ENCODE results near the gene PTCD3. TPM values are rescaled to one million over a fixed set of nuclear protein-coding genes. Genes with fewer than 3 reads are reported as not detected.

PTCD3 gene
- polyA plus RNA-seq, 1 of the 3 experiments (the other 2 are of a cell fraction), result 44.5 TPM

DNA sequence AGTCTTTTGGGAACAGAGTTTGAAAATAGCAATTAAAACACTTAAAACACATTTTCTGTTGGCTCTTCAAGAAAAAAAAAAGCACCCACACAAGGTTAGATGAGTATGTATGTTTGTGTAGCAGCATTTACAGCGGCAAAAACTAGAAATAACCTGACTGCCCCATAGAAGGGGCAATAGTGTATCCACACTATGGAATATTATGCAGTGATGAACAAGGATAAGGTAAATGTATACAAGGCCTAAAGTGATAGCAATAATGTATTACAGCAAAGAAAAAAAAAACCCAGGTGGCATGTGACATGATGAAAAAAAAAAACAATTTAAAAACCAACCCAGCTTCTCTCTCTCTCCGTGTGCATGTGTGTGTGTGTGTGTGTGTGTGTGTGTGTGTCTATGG, 35.2 kb upstream of the PTCD3 start:
- Histone ChIP-seq H3K27ac (ENCODE audit: low read depth in 2 of 2, low read length in 1 of 2) (no peak overlapping the region), H2AFZ (ENCODE audit: low read depth) (no peak overlapping the region), H3K4me1 (ENCODE audit: control insufficient read depth in 1 of 2, insufficient read depth in 2 of 2, low read depth in 1 of 2, low read length in 1 of 2) (peaks cover 0 to 32% of the 10 kb centered on the region in 2 experiments; a peak in 2 of 4 replicates), H3K4me2 (no peak overlapping the region), H3F3A (replicated peaks; ENCODE audit: insufficient read depth) (peaks cover 4% of the 10 kb centered on the region), H3K79me2 (ENCODE audit: insufficient read depth) (no peaks in the 10 kb centered on the region), H3K9ac (no peak overlapping the region), H3K4me3 (ENCODE audit: low read depth in 2 of 2, low read length in 1 of 2) (no peak overlapping the region), H3K9me2 (no peaks in the 10 kb centered on the region), H4K20me1 (ENCODE audit: insufficient read depth) (no peaks in the 10 kb centered on the region), H3K27me3 (ENCODE audit: insufficient read depth) (no peaks in the 10 kb centered on the region), H3K36me3 (replicated peaks in 1 of 2; ENCODE audit: control insufficient read depth in 1 of 2, insufficient read depth in 2 of 2, low read length in 1 of 2) (peaks cover 52 to 58% of the 10 kb centered on the region in 2 experiments), H3K9me3 (no peaks in the 10 kb centered on the region)
- DNase-seq, result no peak
- TF ChIP-seq FOXJ3 (CRISPR knock-in tag; IDR thresholded peaks at IDR 0.05), result no peak
- TF ChIP-seq, protein P1, sequence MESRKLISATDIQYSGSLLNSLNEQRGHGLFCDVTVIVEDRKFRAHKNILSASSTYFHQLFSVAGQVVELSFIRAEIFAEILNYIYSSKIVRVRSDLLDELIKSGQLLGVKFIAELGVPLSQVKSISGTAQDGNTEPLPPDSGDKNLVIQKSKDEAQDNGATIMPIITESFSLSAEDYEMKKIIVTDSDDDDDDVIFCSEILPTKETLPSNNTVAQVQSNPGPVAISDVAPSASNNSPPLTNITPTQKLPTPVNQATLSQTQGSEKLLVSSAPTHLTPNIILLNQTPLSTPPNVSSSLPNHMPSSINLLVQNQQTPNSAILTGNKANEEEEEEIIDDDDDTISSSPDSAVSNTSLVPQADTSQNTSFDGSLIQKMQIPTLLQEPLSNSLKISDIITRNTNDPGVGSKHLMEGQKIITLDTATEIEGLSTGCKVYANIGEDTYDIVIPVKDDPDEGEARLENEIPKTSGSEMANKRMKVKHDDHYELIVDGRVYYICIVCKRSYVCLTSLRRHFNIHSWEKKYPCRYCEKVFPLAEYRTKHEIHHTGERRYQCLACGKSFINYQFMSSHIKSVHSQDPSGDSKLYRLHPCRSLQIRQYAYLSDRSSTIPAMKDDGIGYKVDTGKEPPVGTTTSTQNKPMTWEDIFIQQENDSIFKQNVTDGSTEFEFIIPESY (IDR thresholded peaks at IDR 0.05; ENCODE audit: borderline replicate concordance, low read depth), result no peak
- TF ChIP-seq, protein P2, sequence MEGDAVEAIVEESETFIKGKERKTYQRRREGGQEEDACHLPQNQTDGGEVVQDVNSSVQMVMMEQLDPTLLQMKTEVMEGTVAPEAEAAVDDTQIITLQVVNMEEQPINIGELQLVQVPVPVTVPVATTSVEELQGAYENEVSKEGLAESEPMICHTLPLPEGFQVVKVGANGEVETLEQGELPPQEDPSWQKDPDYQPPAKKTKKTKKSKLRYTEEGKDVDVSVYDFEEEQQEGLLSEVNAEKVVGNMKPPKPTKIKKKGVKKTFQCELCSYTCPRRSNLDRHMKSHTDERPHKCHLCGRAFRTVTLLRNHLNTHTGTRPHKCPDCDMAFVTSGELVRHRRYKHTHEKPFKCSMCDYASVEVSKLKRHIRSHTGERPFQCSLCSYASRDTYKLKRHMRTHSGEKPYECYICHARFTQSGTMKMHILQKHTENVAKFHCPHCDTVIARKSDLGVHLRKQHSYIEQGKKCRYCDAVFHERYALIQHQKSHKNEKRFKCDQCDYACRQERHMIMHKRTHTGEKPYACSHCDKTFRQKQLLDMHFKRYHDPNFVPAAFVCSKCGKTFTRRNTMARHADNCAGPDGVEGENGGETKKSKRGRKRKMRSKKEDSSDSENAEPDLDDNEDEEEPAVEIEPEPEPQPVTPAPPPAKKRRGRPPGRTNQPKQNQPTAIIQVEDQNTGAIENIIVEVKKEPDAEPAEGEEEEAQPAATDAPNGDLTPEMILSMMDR (IDR thresholded peaks at IDR 0.05), result no peak
- CTCF ChIA-PET, result interaction anchor here (0.8 to 1.7 kb wide), 3 partner anchors 9 to 243 kb away, joined by 3 to 10 read pairs (median 4); no protein-coding TSS in a partner anchor
- POLR2A ChIA-PET, result no interaction called here
- WGBS (ENCODE audit: low lambda C conversion rate), result 78% methylated on average over 2 of the region's 2 CpGs

DNA sequence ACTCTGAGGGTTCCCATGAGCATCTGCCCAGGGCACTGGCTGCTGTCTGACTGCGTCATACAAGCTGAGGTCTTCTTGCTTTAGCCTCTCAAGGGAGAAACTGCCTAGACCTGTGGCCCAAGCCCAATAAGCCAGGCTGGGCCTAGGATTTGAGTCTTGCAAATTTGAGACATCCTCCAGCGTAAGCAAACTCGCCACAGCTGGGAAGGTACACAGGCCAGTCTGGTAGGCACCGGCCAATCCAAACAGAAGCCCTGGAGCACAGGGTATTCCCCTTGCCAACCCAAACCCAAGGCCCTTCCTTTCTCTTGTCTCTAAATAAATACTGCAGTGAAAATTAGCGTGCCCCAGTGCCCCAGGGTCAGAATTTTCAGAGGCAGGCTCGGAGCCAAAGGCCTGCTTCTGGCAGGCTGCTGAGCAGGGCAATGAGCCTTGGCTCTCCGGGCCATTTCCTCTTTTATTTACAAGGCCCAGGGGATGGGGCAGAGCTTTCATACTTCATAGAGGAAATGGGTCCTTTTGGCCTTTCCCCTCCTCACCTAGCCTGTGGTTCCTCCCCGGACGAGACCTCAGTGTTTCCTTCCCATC, 33.7 kb upstream of the PTCD3 start:
- Histone ChIP-seq H3K9me2 (no peaks in the 10 kb centered on the region), H2AFZ (ENCODE audit: low read depth) (no peak overlapping the region), H3K9ac (no peak overlapping the region), H4K20me1 (ENCODE audit: insufficient read depth) (no peaks in the 10 kb centered on the region), H3F3A (replicated peaks; ENCODE audit: insufficient read depth) (no peaks in the 10 kb centered on the region), H3K4me3 (ENCODE audit: low read depth in 2 of 2, low read length in 1 of 2) (no peak overlapping the region), H3K79me2 (ENCODE audit: insufficient read depth) (no peaks in the 10 kb centered on the region), H3K9me3 (no peaks in the 10 kb centered on the region), H3K27me3 (ENCODE audit: insufficient read depth) (no peaks in the 10 kb centered on the region), H3K36me3 (replicated peaks in 1 of 2; ENCODE audit: control insufficient read depth in 1 of 2, insufficient read depth in 2 of 2, low read length in 1 of 2) (peaks cover 47 to 69% of the 10 kb centered on the region in 2 experiments), H3K27ac (ENCODE audit: low read depth in 2 of 2, low read length in 1 of 2) (peak overlapping the region in 1 of 2 experiments; percentile 34; a peak in 1 of 4 replicates), H3K4me2 (no peak overlapping the region), H3K4me1 (ENCODE audit: control insufficient read depth in 1 of 2, insufficient read depth in 2 of 2, low read depth in 1 of 2, low read length in 1 of 2) (peaks cover 0 to 17% of the 10 kb centered on the region in 2 experiments; a peak in 2 of 4 replicates)
- DNase-seq, result peak; percentile 41
- TF ChIP-seq, protein P3, sequence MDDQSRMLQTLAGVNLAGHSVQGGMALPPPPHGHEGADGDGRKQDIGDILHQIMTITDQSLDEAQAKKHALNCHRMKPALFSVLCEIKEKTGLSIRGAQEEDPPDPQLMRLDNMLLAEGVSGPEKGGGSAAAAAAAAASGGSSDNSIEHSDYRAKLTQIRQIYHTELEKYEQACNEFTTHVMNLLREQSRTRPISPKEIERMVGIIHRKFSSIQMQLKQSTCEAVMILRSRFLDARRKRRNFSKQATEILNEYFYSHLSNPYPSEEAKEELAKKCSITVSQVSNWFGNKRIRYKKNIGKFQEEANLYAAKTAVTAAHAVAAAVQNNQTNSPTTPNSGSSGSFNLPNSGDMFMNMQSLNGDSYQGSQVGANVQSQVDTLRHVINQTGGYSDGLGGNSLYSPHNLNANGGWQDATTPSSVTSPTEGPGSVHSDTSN (IDR thresholded peaks at IDR 0.05), result no peak
- TF ChIP-seq TCF12 (IDR thresholded peaks at IDR 0.05), result no peak
- WGBS (ENCODE audit: low lambda C conversion rate), result 65% methylated on average over 7 of the region's 9 CpGs
- ChIA-PET POLR2A (interaction anchor here (0.5 kb wide), 1 partner anchor 27 kb away, joined by 5 read pairs; no protein-coding TSS in a partner anchor), CTCF (interaction anchor here (1.0 to 1.6 kb wide), 5 partner anchors 8 to 343 kb away, joined by 3 to 10 read pairs (median 4); partner anchors contain the start of gene ST3GAL5)
